ENCODE results near the gene FAM227B.

GRCh38 chr15:49308686-49309085 lies 311.9 kb downstream of the FAM227B start:
- TF ChIP-seq, protein P1, sequence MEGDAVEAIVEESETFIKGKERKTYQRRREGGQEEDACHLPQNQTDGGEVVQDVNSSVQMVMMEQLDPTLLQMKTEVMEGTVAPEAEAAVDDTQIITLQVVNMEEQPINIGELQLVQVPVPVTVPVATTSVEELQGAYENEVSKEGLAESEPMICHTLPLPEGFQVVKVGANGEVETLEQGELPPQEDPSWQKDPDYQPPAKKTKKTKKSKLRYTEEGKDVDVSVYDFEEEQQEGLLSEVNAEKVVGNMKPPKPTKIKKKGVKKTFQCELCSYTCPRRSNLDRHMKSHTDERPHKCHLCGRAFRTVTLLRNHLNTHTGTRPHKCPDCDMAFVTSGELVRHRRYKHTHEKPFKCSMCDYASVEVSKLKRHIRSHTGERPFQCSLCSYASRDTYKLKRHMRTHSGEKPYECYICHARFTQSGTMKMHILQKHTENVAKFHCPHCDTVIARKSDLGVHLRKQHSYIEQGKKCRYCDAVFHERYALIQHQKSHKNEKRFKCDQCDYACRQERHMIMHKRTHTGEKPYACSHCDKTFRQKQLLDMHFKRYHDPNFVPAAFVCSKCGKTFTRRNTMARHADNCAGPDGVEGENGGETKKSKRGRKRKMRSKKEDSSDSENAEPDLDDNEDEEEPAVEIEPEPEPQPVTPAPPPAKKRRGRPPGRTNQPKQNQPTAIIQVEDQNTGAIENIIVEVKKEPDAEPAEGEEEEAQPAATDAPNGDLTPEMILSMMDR (IDR thresholded peaks at IDR 0.05 in 8 of 11, conservative IDR thresholded peaks at IDR 0.05 in 3 of 11) = no peak
- no peak for TF ChIP-seq POLR2A (IDR thresholded peaks at IDR 0.05)

Measured in spleen (tissue), 7 donors.